SK-N-SH (cell line): Measurements from ENCODE around the gene MFN1. TPM values are rescaled to one million over a fixed set of nuclear protein-coding genes. Genes with fewer than 3 reads are reported as not detected.

Experiments
- CTCF ChIA-PET: fragments of 300-600, 350-600 bp; formaldehyde crosslinking; extraction: SDS; loops from one replicate; lab custom pipeline; 2021; lab: Yijun Ruan, JAX
- POLR2A ChIA-PET: fragments of 350-600 bp; sonication (Branson Sonifier 250); formaldehyde crosslinking; extraction: SDS; loops from one replicate; lab custom pipeline; 2020; ENCODE audit warnings: antibody characterized with exemption, inconsistent platforms; lab: Yijun Ruan, JAX
- DNase-seq: peaks from one replicate; pipeline ENCODE4 v3.0.0; 2012
- H2AFZ ChIP-seq: fragments of 200-600 bp; sonication (generic); 2 replicates; pipeline ENCODE4 v1.8.1; 2016; ENCODE audit warnings: antibody characterized with exemption, mild to moderate bottlenecking, low read depth
- H3F3A ChIP-seq: fragments of 200-600 bp; sonication (generic); replicated peaks from 2 replicates; pipeline ENCODE3; 2016; ENCODE audit warnings: antibody characterized with exemption, mild to moderate bottlenecking; ENCODE audit not compliant: insufficient read depth
- H3K27ac ChIP-seq, 2 experiments: fragments of 200-500 bp in 1 of 2; fragments of 200-600 bp in 1 of 2; sonication (Bioruptor generic) in 1 of 2; sonication (generic), shearing (Covaris generic) in 1 of 2; 2 replicates each; pipeline versions ENCODE4 v1.5.1 to v1.6.1; 2014 to 2016; ENCODE audit warnings: low read depth in 2 of 2, inconsistent platforms in 1 of 2, low read length in 1 of 2, mild to moderate bottlenecking in 1 of 2, mixed read lengths in 1 of 2
- H3K27me3 ChIP-seq: fragments of 200-600 bp; sonication (generic), shearing (Covaris generic); 2 replicates; pipeline ENCODE4 v1.6.1; 2016; ENCODE audit warnings: mixed run types; ENCODE audit not compliant: insufficient read depth
- H3K36me3 ChIP-seq, 2 experiments: fragments of 200-500 bp in 1 of 2; fragments of 200-600 bp in 1 of 2; sonication (Bioruptor generic) in 1 of 2; sonication (generic) in 1 of 2; replicated peaks in 1 of 2; 2 replicates each; pipeline versions ENCODE3 to v1.5.1; 2014 to 2016; ENCODE audit warnings: low read length in 1 of 2, mild to moderate bottlenecking in 1 of 2; ENCODE audit not compliant: insufficient read depth in 2 of 2, control insufficient read depth in 1 of 2
- H3K4me1 ChIP-seq, 2 experiments: fragments of 200-500 bp in 1 of 2; fragments of 200-600 bp in 1 of 2; sonication (Bioruptor generic) in 1 of 2; sonication (generic), shearing (Covaris generic) in 1 of 2; 2 replicates each; pipeline versions ENCODE4 v1.5.1 to v1.6.1; 2014 to 2016; ENCODE audit warnings: low read depth in 1 of 2, low read length in 1 of 2, mixed run types in 1 of 2; ENCODE audit not compliant: insufficient read depth in 2 of 2, control insufficient read depth in 1 of 2
- H3K4me2 ChIP-seq: fragments of 200-600 bp; sonication (generic), shearing (Covaris generic); 2 replicates; pipeline ENCODE4 v1.6.1; 2017; ENCODE audit warnings: mixed run types
- H3K4me3 ChIP-seq, 2 experiments: fragments of 200-500 bp in 1 of 2; fragments of 200-600 bp in 1 of 2; sonication (Bioruptor generic) in 1 of 2; sonication (generic), shearing (Covaris generic) in 1 of 2; 2 replicates each; pipeline versions ENCODE4 v1.5.1 to v1.8.1; 2014 to 2016; ENCODE audit warnings: low read depth in 2 of 2, inconsistent platforms in 1 of 2, low read length in 1 of 2, mild to moderate bottlenecking in 1 of 2, mixed read lengths in 1 of 2, moderate library complexity in 1 of 2
- H3K79me2 ChIP-seq: fragments of 200-600 bp; sonication (generic); 2 replicates; pipeline ENCODE4 v1.8.1; 2017; ENCODE audit warnings: mild to moderate bottlenecking; ENCODE audit not compliant: insufficient read depth
- H3K9ac ChIP-seq: fragments of 200-600 bp; sonication (generic); 2 replicates; pipeline ENCODE4 v1.6.1; 2017; ENCODE audit warnings: mixed run types
- H3K9me2 ChIP-seq: fragments of 200-600 bp; sonication (generic); 2 replicates; pipeline ENCODE4 v1.6.1; 2017; ENCODE audit warnings: mixed run types
- H3K9me3 ChIP-seq: fragments of 200-600 bp; sonication (generic); 2 replicates; pipeline ENCODE4 v1.6.1; 2017; ENCODE audit warnings: mixed run types, mild to moderate bottlenecking, moderate library complexity
- H4K20me1 ChIP-seq: fragments of 200-600 bp; sonication (generic); 2 replicates; pipeline ENCODE4 v1.6.1; 2017; ENCODE audit warnings: mild to moderate bottlenecking, mixed run types; ENCODE audit not compliant: insufficient read depth
- ELF1 ChIP-seq: IDR thresholded peaks from 2 replicates; pipeline ENCODE4 v1.4.0; 2012
- EP300 ChIP-seq, 2 experiments: IDR thresholded peaks; 2 replicates each; pipeline versions ENCODE4 v1.4.0 to v1.6.1; 2012; ENCODE audit warnings: borderline replicate concordance in 1 of 2, low read depth in 1 of 2, low read length in 1 of 2
- EZH2phosphoT487 ChIP-seq: fragments of 200-600 bp; sonication (generic); IDR thresholded peaks from 2 replicates; pipeline ENCODE4 v1.6.1; 2017; ENCODE audit warnings: low read depth, mixed run types, mild to moderate bottlenecking, antibody characterized with exemption, moderate library complexity, borderline replicate concordance
- FOXM1 ChIP-seq: IDR thresholded peaks from 2 replicates; pipeline ENCODE4 v1.4.0; 2012; ENCODE audit warnings: low read depth, mild to moderate bottlenecking
- GATA2 ChIP-seq: sonication (generic); formaldehyde crosslinking; IDR thresholded peaks from 2 replicates; pipeline ENCODE4 v1.5.0; 2020; ENCODE audit warnings: mild to moderate bottlenecking, missing genetic modification reagents
- JUND ChIP-seq: IDR thresholded peaks from 2 replicates; pipeline ENCODE4 v1.4.0; 2012
- MEF2A ChIP-seq: IDR thresholded peaks from 2 replicates; pipeline ENCODE4 v1.4.0; 2012; ENCODE audit warnings: low read depth, borderline replicate concordance
- RXRA ChIP-seq: IDR thresholded peaks from 2 replicates; pipeline ENCODE4 v1.4.0; 2012; ENCODE audit warnings: low read depth, mild to moderate bottlenecking, borderline replicate concordance
- TAF1 ChIP-seq: IDR thresholded peaks from 2 replicates; pipeline ENCODE4 v1.6.1; 2012; ENCODE audit warnings: low read depth, mild to moderate bottlenecking, low read length, moderate library complexity, borderline replicate concordance
- TCF12 ChIP-seq: IDR thresholded peaks from 2 replicates; pipeline ENCODE4 v1.4.0; 2012
- TEAD4 ChIP-seq: IDR thresholded peaks from 2 replicates; pipeline ENCODE4 v1.4.0; 2012; ENCODE audit warnings: mild to moderate bottlenecking, borderline replicate concordance; ENCODE audit not compliant: insufficient read depth
- YY1 ChIP-seq: IDR thresholded peaks from 2 replicates; pipeline ENCODE4 v1.4.0; 2012; ENCODE audit warnings: low read depth, mild to moderate bottlenecking
- WGBS: methylation state at CpG from one replicate; pipeline ENCODE4 v1.1.6; 2017; ENCODE audit warnings: low lambda C conversion rate; 5-methylcytosine and 5-hydroxymethylcytosine counted together
- polyA plus RNA-seq, 3 experiments: library from polyadenylated mRNA; depleted of rRNA; stranded (reverse); fragments of >200 nt; gene quantifications; 2 replicates each; pipeline ENCODE4 v1.2.3, GENCODE V29; 2012
- TF ChIP-seq, protein P1 (sequence below): IDR thresholded peaks from 2 replicates; pipeline ENCODE4; 2012
- TF ChIP-seq, protein P2 (sequence below): IDR thresholded peaks from 2 replicates; pipeline ENCODE4 v1.6.1; 2012; ENCODE audit warnings: mild to moderate bottlenecking, low read depth, low read length, moderate library complexity
- TF ChIP-seq, protein P3 (sequence below): IDR thresholded peaks from 2 replicates; pipeline ENCODE4 v1.4.0; 2012; ENCODE audit warnings: low read depth, borderline replicate concordance
- TF ChIP-seq, protein P4 (sequence below): fragments of 150-350 bp; IDR thresholded peaks from 2 replicates; pipeline ENCODE4 v1.6.1; 2017; ENCODE audit warnings: antibody characterized with exemption, low read length, low read depth, borderline replicate concordance

The MFN1 gene
- polyA plus RNA-seq, 1 of the 3 experiments (the other 2 are of a cell fraction): 15.7 TPM

DNA sequence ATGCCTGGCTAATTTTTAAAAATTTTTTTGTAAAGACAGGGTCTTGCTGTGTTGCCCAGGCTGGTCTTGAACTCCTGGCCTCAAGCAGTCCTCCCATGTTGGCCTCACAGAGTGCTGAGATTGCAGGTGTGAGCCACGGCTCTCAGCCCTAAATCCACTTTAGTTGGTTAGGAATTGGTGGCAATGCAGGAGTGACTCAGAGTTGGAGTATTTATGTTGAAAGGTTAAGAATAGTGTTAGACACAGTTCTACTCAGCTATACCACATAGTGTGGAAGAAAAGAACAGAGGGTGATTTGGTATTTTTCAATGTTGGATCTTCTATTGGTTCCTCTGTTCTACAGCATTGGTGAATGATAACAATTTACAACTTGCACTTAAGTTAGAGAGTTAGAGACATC, 17.1 kb upstream of the MFN1 start:
- WGBS: 83% methylated on average over 1 of the region's 1 CpG
- peaks cover 14% of the 10 kb centered on the region for H3F3A ChIP-seq
- no peaks in the 10 kb centered on the region for H3K9me2 ChIP-seq
- H3K4me1 ChIP-seq: no peaks in the 10 kb centered on the region
- no peaks in the 10 kb centered on the region for H3K27me3 ChIP-seq
- H3K79me2 ChIP-seq: peaks cover 56% of the 10 kb centered on the region
- peaks cover 21% of the 10 kb centered on the region for H4K20me1 ChIP-seq
- ChIA-PET POLR2A (no interaction called here), CTCF (interaction anchor here (0.6 to 0.9 kb wide), 2 partner anchors 15 to 315 kb away, joined by 3 read pairs; no protein-coding TSS in a partner anchor)
- no peak overlapping the region for H3K9ac ChIP-seq
- no peaks in the 10 kb centered on the region for H3K9me3 ChIP-seq
- H2AFZ ChIP-seq: no peak overlapping the region
- no peak overlapping the region for H3K4me2 ChIP-seq
- peaks cover 58 to 79% of the 10 kb centered on the region in 2 experiments for H3K36me3 ChIP-seq
- H3K27ac ChIP-seq: no peak overlapping the region
- TF ChIP-seq TAF1: no peak
- TF ChIP-seq EP300 (IDR thresholded peaks at IDR 0.05; ENCODE audit: borderline replicate concordance in 1 of 2, low read depth in 1 of 2, low read length in 1 of 2): no peak
- no peak for DNase-seq
- no peak overlapping the region for H3K4me3 ChIP-seq

DNA sequence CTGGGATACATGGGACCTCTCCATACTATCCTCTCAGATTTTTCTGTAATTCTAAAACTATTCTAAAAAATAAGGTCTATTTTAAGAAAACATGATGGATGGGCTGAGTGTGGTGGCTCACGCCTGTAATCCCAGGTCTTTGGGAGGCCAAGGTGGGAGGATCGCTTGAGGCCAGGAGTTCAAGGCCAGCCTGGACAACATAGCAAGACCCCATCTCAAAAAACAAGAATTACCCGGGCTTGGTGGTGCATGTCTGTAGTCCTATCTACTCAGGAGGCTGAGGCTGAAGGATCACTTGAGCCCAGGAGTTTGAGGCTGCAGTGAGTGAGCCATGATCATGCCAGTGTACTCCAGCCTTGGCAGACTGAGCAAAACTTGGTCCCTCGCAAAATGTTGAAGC, 15.3 kb upstream of the MFN1 start:
- 100% methylated on average over 4 of the region's 4 CpGs for WGBS
- H2AFZ ChIP-seq: no peak overlapping the region
- H3K4me3 ChIP-seq: no peak overlapping the region
- CTCF ChIA-PET: no interaction called here
- POLR2A ChIA-PET: no interaction called here
- no peaks in the 10 kb centered on the region for H3K9me2 ChIP-seq
- DNase-seq: no peak
- no peaks in the 10 kb centered on the region for H3K4me1 ChIP-seq
- H3K9ac ChIP-seq: no peak overlapping the region
- peaks cover 39% of the 10 kb centered on the region for H3K79me2 ChIP-seq
- no peaks in the 10 kb centered on the region for H3K9me3 ChIP-seq
- H4K20me1 ChIP-seq: peaks cover 8% of the 10 kb centered on the region; the same call in 1 of the 2 replicates
- no peaks in the 10 kb centered on the region for H3K27me3 ChIP-seq
- H3K36me3 ChIP-seq: peaks cover 63 to 89% of the 10 kb centered on the region in 2 experiments
- TF ChIP-seq EZH2phosphoT487 (no peak), GATA2 (CRISPR knock-in tag) (no peak), FOXM1 (no peak), RXRA (no peak), JUND (no peak), YY1 (no peak), MEF2A (no peak), TCF12 (no peak), ELF1 (no peak), TEAD4 (no peak)
- TF ChIP-seq, protein P1, sequence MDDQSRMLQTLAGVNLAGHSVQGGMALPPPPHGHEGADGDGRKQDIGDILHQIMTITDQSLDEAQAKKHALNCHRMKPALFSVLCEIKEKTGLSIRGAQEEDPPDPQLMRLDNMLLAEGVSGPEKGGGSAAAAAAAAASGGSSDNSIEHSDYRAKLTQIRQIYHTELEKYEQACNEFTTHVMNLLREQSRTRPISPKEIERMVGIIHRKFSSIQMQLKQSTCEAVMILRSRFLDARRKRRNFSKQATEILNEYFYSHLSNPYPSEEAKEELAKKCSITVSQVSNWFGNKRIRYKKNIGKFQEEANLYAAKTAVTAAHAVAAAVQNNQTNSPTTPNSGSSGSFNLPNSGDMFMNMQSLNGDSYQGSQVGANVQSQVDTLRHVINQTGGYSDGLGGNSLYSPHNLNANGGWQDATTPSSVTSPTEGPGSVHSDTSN: no peak
- TF ChIP-seq, protein P2, sequence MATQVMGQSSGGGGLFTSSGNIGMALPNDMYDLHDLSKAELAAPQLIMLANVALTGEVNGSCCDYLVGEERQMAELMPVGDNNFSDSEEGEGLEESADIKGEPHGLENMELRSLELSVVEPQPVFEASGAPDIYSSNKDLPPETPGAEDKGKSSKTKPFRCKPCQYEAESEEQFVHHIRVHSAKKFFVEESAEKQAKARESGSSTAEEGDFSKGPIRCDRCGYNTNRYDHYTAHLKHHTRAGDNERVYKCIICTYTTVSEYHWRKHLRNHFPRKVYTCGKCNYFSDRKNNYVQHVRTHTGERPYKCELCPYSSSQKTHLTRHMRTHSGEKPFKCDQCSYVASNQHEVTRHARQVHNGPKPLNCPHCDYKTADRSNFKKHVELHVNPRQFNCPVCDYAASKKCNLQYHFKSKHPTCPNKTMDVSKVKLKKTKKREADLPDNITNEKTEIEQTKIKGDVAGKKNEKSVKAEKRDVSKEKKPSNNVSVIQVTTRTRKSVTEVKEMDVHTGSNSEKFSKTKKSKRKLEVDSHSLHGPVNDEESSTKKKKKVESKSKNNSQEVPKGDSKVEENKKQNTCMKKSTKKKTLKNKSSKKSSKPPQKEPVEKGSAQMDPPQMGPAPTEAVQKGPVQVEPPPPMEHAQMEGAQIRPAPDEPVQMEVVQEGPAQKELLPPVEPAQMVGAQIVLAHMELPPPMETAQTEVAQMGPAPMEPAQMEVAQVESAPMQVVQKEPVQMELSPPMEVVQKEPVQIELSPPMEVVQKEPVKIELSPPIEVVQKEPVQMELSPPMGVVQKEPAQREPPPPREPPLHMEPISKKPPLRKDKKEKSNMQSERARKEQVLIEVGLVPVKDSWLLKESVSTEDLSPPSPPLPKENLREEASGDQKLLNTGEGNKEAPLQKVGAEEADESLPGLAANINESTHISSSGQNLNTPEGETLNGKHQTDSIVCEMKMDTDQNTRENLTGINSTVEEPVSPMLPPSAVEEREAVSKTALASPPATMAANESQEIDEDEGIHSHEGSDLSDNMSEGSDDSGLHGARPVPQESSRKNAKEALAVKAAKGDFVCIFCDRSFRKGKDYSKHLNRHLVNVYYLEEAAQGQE: no peak
- TF ChIP-seq, protein P3, sequence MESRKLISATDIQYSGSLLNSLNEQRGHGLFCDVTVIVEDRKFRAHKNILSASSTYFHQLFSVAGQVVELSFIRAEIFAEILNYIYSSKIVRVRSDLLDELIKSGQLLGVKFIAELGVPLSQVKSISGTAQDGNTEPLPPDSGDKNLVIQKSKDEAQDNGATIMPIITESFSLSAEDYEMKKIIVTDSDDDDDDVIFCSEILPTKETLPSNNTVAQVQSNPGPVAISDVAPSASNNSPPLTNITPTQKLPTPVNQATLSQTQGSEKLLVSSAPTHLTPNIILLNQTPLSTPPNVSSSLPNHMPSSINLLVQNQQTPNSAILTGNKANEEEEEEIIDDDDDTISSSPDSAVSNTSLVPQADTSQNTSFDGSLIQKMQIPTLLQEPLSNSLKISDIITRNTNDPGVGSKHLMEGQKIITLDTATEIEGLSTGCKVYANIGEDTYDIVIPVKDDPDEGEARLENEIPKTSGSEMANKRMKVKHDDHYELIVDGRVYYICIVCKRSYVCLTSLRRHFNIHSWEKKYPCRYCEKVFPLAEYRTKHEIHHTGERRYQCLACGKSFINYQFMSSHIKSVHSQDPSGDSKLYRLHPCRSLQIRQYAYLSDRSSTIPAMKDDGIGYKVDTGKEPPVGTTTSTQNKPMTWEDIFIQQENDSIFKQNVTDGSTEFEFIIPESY: no peak
- TF ChIP-seq, protein P4, sequence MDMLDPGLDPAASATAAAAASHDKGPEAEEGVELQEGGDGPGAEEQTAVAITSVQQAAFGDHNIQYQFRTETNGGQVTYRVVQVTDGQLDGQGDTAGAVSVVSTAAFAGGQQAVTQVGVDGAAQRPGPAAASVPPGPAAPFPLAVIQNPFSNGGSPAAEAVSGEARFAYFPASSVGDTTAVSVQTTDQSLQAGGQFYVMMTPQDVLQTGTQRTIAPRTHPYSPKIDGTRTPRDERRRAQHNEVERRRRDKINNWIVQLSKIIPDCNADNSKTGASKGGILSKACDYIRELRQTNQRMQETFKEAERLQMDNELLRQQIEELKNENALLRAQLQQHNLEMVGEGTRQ: no peak
- TF ChIP-seq, all 33 proteins: peak for 0
- Histone ChIP-seq H3K27ac (no peak overlapping the region), H3F3A (peaks cover 19% of the 10 kb centered on the region), H3K4me2 (no peak overlapping the region)
